NCI-H2196 treated with DMSO at 0.1 percent for 48 hours (cell line): Measurements from ENCODE around the gene LMF1.

Experiments
- DNase-seq: peaks from one replicate; lab custom pipeline; 2025; ENCODE audit not compliant: unreplicated experiment; lab: John Stamatoyannopoulos, UW

The LMF1 gene

DNA sequence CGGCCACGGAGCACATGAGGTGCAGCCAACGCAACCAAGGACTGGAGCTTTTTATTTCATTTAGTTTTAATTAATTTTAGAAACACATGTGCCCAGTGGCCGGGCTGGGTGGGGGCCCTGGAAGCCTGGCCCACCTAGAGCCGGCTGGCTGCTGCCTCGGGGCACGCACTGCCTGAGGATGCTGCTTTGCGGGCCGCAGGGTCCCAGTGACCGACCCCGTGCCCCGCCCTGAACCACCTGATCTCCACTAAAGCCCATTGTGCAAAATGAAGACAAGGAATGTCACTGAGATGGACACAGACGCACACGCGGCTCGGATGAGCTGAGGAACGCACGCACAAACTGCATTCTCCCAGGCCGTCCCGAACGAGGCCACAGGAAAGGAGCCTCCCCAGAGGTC lies 39.6 kb downstream of the LMF1 start:
- no peak for DNase-seq

DNA sequence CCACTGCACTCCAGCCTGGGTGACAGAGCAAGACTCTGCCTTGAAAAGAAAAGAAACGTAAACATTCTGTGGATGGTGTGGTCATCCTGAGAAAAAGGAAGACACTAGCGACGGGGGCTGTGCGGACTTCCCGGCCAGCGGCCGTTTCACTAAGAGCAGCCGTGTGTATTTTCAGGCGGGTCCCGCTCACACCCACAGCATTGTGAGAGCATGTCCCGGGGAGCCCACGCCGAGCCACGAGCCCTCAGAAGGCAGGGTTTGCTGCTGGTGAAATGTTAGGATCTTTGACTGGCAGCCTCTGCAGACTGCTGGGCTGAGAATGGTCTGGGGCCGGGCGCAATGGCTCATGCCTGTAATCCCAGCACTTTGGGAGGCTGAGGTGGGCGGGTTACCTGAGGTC lies 40.3 kb downstream of the LMF1 start:
- no peak for DNase-seq

DNA sequence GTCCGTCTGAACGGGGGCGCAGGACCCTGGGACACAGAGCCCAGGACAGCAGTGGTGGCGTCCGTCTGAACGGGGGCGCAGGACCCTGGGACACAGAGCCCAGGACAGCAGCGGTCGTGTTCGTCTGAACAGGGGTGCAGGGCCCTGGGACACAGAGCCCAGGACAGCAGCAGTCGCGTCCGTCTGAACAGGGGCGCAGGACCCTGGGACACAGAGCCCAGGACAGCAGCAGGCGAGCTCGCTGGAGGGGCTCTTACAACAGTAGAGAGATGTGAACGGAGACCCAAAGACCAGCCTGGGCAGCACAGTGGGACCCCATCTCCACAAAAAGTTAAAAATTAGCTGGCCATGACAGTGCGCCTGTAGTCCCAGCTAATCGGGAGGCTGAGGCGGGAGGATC lies 40.7 kb downstream of the LMF1 start:
- DNase-seq, result no peak

DNA sequence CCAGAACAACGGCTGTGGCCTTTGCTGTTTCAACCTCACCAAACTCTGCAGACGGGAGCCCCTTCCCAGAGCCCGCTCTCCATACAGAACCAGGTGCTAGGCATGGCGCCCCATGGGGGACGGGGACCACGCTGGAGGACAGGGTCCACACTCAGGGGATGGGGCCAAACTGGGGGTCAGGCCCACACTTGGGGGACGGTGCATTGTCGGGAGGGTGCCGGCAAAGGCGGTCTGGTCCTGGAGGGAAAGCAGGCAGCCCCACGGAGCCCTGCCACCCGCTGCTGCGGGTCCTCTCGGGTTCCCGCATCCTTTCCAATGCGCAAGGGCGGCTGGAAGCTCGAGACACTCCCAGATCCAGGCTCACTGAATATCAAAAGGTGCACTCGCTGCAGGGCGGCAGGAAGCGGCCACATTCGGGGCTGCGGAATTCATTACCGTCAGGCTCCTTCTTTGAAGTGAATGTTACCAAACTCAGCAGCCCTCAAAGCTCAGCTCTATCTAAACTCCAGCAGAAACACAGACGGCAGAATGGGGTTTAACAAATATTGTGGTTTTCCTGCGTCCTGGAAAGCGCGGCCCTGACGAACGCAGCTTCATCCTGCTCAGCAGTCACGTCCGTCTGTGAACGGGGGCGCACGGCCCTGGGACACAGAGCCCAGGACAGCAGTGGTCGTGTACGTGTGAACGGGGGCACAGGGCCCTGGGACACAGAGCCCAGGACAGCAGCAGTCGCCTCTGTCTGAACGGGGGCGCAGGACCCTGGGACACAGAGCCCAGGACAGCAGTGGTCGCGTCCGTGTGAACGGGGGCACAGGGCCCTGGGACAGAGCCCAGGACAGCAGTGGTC lies 41.3 kb downstream of the LMF1 start:
- DNase-seq, result no peak

DNA sequence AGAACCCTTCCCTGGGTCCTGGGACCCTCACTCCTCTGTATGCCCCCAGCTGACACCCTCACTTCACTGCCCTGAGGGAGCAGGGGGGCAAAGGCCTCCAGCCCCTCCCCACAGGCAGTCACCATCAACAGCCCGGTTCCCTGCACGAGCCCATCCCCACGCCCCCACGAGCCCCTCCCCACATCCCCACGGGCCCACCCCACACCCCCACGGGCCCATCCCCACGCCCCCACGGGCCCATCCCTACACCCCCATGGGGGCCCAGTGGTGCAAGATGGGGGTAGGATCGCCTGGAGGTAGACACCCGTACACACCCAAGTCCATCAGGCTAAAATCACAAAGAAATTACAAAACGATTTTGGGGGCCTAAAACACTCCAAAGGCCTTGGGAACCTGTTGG lies 42.3 kb downstream of the LMF1 start:
- DNase-seq, result no peak

DNA sequence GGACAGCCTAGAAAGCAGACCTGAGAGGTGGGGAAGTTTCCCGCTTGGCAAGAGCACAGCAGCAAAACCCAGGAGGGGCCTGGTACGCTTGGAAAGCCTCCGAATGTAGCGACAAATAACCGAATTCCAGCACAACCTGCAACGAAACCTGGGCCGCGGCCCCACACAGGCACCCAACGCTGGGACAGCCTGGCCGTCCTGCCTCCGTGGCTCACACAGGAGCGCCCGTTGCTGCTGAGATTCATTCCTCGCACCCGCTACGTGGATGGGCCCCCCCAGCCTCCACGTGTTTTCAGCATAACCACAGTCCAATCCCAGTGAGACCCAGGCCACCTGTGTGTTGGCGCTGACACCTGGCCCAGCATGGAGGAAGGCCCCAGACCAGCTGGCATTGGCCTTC lies 42.9 kb downstream of the LMF1 start:
- no peak for DNase-seq

DNA sequence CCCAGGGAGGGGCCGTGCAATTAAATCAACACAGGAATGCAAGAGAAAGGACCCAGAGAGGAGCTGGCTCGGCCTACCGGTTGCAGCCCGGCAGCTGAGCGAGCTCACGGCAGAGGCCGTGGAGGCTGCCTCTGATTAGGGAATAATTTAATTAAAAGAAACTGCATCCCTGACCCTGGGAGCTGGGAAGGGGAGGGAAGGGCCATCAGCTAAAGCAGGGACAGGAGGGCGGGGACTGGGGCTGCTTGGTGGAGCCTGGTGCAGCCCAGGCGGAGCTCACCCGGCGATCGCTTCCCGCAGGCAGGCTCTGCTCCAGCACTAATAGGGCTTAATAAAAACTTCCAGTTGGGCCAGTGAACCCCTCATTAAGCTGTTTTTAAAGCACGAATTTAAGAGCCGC lies 43.4 kb downstream of the LMF1 start:
- no peak for DNase-seq

DNA sequence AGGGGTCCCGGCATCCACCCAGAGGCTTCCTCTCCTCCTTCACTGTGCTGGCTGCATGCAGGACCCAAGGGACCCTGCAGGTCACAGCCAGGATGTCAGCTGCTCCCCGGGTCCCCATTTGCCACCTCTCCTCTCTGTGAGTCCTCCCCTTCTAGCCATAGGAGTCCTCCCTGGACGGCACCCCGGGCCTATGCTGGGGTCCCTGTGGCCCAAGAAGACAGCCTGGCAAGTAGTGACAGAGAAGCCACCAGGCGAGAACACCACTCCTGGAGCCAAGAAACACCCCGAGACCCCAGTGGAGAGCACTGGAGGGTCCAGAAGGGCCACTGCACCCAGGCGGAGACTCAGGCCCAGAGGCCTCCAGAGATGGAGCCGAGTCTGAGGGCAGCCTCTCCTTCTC lies 44.1 kb downstream of the LMF1 start:
- DNase-seq, result no peak

DNA sequence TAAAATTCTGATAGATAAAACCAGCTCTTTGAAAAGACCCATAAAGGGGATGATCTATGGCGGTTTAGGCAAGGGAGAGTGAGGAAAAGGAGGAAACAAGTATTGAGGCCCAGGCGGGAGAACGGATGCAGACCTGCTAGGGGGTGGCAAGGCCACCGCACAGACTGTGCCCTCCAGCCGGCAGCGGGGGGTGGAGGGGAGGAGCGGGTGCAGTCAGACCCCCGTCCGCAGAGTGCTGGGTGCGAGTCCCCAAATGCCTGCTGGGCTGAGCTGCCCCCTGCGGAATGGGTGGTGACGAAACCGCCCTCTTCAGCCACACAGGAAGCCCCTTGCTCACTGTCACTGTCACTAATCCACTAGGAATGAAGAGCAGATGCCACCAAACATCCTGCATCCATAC lies 46.0 kb downstream of the LMF1 start:
- no peak for DNase-seq

DNA sequence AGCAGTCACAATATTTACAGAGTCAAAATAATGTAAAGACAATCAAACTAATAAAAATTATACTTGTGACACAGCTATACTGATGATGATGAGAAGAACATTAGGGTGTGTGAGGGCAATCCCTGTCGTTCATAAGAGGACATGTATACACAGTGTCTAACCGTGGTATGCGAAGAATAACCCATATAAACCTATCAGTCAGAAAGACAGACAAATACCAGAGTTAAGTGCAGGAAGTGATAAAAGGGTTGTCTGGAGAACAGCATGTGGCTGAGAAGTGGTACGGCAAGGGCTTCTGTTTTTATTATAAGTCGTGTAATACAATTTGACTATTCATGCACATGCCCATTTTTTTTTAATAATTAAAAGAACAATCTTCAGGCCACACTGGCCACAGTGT lies 46.7 kb downstream of the LMF1 start:
- no peak for DNase-seq

DNA sequence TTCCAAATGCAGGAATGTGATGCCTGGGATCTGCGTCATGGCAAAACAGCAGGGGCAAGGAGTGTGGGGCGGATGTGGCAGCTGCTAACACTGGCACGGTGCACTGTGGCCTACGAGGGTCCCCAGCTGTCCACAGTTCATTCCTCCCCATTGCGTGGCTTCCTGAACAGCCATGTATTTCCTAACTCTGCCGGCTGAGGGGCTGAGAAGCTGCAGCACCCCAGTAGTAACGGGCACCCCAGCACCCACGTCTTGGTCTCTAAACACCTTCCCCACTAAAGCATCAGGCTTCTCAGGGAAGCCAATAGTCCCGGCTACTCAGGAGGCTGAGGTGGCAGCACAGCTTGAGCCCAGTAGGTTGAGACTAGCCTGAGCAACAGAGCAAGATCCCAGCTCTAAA lies 47.6 kb downstream of the LMF1 start:
- no peak for DNase-seq

DNA sequence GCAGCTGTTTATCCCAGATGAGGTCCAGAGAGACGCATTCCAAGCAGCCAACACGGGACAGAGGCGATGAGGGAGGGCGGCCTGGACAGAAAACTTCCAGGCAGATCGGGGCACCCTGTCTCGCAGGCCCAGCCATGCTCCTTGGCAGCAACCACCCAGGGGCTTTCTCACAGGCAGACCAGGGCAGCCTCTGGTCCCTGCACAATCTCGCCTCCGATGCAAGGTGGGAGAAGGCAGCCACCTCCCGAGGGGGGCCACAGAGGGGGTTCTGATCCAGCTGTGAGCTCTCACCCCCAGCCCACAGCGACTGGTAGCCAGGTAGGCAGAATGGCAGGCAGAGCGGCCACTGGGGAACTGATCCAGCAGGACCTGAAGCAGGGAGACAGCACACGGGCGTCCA lies 48.7 kb downstream of the LMF1 start:
- no peak for DNase-seq

DNA sequence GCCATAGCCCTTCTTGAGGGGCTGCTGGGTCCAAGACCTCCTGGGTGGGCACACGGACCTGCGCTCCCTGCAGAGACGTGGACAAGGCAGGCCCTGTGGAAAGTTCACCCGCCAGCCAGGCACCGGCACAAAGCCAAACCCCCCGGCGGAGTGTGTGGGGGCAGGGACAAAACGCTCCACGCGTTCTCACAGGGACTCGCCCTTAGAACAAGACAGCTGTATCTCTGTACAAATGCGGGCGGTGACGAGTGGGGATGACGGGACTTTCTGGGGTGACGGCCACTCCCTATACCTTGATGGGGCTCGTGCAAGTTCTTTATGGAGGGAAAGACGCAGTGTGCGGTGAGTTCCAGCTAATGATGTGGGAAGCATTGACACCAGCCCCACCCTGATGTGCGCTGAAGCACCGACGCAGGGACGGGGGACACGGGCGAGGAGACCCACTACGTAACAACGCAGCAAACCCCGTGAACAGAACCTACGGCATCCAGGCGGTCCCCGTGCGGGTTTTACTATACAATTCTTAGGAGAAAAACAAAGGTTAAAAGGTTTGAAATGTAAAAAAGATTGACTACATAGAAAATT lies 49.4 kb downstream of the LMF1 start:
- no peak for DNase-seq

DNA sequence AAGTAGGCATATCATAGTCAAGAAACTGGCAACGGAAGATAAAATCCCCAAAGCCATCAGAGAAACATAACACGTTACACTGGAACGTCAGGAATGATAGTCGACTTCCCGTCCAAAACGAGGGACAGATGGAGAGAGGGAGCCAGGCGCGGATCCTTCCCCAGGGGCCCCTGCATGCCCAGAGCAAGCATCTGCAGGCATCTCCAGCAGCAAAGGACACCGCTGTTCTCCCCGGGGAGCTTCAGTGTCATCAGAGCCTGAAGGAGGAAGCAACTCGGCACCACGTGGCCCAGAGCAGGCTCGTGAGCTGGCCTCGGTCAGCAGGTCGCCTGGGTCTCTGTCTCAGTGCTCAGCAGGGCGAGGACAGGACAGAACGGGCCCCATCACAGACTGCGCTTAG lies 50.1 kb downstream of the LMF1 start:
- no peak for DNase-seq

DNA sequence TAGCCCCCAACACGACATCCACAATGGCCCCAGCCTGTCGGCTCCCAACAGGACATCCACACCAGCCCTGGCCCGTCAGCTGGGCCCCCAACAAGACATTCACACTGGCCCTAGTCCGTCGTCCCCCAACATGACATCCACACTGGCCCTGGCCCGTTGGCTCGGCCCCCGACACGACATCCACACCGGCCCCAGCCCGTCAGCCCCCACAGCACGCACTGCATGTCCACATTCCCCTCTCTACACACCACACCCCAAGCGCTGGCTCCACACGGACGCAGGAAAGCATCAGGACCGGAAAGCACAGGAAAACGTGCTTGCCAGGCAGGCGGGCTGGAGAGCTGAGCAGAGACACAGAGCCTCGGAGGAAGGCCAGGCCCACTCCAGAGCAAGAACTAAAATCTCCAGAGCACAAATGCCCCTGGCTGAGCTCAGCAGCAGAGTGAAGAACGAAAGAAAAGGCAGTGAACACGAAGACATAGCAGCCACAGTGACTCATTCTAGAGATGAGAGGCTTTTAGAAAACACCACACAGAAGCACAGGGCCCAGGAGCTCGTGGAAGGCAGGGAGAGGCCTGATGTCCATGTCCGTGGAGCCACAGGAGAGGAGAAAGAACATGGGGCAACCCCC lies 50.6 kb downstream of the LMF1 start:
- DNase-seq, result no peak

DNA sequence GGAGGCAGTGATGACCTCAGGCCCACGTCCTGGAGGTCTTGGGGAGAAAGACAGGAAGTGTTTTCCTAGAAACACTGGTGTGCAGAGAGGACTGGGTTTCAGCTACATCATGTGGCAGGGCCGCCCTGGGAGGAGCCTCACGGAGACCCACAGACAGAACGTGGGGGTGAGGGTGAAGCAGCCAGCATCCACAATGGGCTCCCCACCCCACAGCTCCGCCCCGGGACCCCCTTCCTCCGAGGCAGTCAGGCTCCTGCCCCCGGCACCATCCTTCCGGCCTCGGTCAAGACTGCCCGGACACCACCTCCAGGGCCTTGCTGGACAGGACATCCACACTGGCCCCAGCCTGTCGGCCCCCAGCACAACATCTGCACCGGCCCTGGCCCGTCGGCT lies 51.1 kb downstream of the LMF1 start:
- DNase-seq, result no peak

DNA sequence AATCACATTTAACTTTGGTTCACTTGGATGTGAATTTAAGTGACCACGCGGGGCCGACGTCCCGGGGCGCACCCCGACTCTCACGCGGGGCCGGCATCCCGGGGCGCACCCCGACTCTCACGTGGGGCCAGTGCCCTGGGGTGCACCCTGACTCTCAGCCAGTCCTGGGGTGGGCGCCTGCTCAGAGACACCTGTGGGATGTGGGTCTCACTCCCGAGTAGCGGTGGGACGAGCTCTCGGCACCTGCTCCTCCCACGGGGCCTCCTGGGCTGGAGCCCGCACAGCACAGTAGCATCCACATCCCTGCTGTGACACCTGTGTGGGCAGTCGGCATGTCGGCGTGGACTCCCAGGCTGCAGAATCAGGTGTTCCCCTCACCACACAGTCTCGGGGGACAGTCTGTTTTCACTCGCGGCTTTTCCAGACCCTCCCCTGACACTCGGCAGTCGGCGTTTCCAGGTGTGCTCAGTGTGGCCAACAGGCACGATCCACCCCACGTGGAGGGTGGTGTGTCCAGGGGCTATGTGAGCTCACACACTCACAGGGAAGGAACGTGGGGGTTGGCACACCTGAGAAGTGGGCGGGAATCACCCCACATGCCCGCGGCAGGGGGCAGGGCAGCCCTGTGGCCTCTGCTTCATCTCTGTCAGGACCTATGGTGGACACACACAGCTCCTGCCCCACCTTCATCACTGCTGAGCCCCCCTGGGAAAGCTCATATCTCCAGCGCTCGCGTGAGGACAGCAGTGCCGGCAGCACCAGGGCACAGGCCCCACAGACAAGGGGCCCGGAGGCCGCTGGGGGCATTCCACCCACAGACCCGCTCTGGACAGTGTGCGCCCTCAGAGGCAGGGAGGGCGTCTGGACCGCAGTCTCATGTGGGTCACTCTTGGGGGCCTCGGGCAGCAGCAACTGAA lies 51.8 kb downstream of the LMF1 start:
- no peak for DNase-seq

DNA sequence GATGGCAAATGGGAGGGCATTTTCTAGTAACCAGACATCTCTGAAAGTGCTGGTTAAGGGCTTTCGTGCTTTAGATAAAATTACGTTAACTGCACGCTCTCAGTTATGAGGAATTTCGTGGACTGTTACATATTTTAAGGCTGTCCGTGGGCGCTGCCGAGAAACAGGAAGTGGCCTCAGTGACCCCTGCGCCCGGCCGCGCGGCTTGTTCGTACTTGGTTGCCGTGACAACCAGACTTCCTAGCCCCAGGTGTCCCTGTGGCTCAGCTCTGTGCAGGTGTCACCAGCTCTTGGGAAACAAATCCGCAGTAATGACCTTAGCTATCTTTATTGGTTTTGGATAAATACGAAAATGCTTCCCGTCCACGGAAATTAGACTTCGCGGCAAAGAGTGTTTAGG lies 52.7 kb downstream of the LMF1 start:
- no peak for DNase-seq

DNA sequence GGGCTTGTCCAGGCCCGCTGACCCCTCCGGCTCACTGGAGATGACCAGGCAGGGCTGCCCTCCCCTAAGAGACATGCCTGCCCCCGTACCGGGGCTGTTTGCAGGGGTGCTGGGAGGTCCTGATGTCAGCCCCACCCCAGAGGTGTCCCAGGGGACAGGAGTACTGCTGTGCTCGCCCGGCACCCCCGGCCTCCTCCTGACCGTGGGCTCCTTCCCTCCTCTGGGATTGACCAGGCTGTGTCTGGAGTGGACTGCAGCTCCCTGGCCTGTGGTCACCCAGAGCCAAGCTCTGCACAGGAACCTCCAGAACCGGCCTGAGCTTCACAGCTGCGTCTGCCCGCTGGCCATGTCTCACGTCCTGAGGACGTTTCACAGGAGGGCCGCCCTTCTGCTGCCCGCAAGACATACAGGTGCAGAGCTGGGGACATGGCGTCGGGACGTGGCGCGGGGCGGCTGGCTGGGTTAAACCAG lies 53.2 kb downstream of the LMF1 start:
- DNase-seq, result no peak

DNA sequence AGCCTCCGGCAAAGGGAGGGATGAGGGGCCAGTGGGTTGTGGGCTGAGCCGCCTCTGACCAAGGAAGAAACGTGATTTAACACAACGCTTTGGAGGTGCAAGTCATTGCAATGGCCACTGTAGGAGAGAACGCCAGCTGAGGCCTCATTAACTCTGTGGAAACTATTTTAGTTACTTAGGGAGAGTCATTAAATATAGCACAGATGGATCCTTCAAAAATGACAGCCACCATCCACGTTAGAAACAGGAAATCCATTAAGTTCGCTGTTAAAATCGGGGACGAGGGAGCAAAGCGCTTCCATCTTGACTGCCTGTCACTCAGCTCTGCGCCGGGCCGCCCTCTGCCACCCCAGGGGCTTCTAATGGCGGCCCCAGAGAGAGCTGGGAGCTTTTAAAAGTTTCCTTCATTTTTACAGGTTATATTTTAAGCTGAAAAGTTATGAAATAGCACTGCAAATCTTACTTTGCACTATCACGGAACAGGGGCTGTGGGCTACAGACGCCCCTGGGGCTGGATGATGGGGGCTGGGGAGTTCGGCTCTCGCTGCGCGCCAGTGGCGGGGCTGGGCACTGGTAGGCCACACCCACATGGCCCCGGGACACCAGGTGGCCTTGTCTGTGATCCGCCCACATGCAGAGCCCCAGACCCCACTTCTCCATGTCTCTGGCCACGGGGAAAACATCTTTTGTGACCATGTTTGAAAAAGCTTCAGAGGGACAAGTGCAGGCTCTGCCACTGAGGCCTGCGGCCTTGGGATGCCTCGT lies 54.6 kb downstream of the LMF1 start:
- no peak for DNase-seq

DNA sequence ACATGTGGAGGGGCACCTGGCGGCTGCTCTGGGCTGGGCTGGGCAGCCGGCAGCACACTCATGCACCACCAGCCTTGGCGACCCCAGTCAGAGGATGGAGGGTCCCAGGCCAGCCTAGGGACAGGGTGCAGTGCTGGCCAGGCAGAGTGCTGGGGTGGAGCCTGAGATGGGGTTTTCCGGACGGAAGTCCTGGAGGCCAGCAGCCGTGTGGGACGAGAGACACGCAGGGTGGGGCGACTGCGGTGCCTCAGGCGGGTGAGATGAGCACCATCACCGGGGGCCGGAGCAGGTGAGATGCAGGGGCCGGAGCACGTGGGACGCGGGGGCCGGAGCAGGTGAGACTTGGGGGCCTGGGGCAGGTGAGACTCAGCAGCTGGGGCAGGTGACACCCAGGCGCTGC lies 55.2 kb downstream of the LMF1 start:
- no peak for DNase-seq
